Ishikawa (cell line): ENCODE results near the gene SCML2.

Source experiments
- CEBPB ChIP-seq: IDR thresholded peaks from 2 replicates; pipeline ENCODE4 v1.6.1; 2012
- CREB1 ChIP-seq: IDR thresholded peaks from 2 replicates; pipeline ENCODE4 v1.6.1; 2012; ENCODE audit warnings: low read depth
- EGR1 ChIP-seq: IDR thresholded peaks from 2 replicates; pipeline ENCODE4 v1.6.1; 2012
- EP300 ChIP-seq: IDR thresholded peaks from 2 replicates; pipeline ENCODE4 v1.6.1; 2012; ENCODE audit warnings: borderline replicate concordance
- FOXM1 ChIP-seq: IDR thresholded peaks from 2 replicates; pipeline ENCODE4 v1.6.1; 2012; ENCODE audit warnings: low read depth, borderline replicate concordance
- NFIC ChIP-seq: IDR thresholded peaks from 2 replicates; pipeline ENCODE4 v1.6.1; 2012
- RAD21 ChIP-seq: IDR thresholded peaks from 2 replicates; pipeline ENCODE4 v1.6.1; 2012; ENCODE audit warnings: low read depth
- REST ChIP-seq: IDR thresholded peaks from 2 replicates; pipeline ENCODE4 v1.6.1; 2012; ENCODE audit warnings: low read depth, mild to moderate bottlenecking
- TAF1 ChIP-seq: IDR thresholded peaks from 2 replicates; pipeline ENCODE4 v1.6.1; 2012; ENCODE audit warnings: low read depth, mild to moderate bottlenecking
- TCF12 ChIP-seq: IDR thresholded peaks from 2 replicates; pipeline ENCODE4 v1.6.1; 2012; ENCODE audit warnings: low read depth
- TEAD4 ChIP-seq: IDR thresholded peaks from 2 replicates; pipeline ENCODE4 v1.6.1; 2012
- USF1 ChIP-seq: IDR thresholded peaks from 2 replicates; pipeline ENCODE4 v1.6.1; 2012
- YY1 ChIP-seq: IDR thresholded peaks from 2 replicates; pipeline ENCODE4 v1.6.1; 2012; ENCODE audit warnings: low read depth
- ZBTB7A ChIP-seq: IDR thresholded peaks from 2 replicates; pipeline ENCODE4 v1.6.1; 2012; ENCODE audit warnings: low read depth
- TF ChIP-seq, protein P1 (sequence below): IDR thresholded peaks from 2 replicates; pipeline ENCODE4 v1.6.1; 2012

SCML2 gene

DNA sequence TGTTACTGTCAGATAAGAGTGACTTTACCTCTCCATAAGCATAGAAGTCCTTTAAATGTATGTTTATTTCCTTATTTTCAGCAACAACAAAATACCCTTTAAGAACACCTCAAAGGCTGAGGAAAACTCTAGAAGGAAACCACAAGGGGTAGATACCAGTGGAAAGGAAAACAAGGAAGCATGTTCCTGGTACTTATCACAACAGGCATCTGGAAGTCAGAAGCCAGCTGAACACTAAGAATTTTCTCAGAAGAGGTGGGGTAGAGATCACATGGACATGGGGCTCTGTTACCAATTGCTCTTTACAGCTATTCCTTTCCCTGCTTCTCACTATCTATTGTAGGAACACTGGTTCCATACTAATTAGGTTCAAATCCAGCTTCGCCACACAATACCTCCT, 82.3 kb downstream of the SCML2 start:
- TF ChIP-seq NFIC, result no peak

GRCh38 chrX:18271725-18272124, 82.8 kb downstream of the SCML2 start:
- TF ChIP-seq TEAD4, result no peak
- TF ChIP-seq EP300, result no peak
- TF ChIP-seq TAF1, result no peak
- TF ChIP-seq ZBTB7A, result no peak
- TF ChIP-seq, protein P1, sequence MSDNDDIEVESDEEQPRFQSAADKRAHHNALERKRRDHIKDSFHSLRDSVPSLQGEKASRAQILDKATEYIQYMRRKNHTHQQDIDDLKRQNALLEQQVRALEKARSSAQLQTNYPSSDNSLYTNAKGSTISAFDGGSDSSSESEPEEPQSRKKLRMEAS, result no peak
- TF ChIP-seq TCF12, result no peak
- TF ChIP-seq NFIC, result no peak
- no peak for TF ChIP-seq USF1
- TF ChIP-seq YY1, result no peak
- no peak for TF ChIP-seq FOXM1
- no peak for TF ChIP-seq REST
- no peak for TF ChIP-seq CEBPB
- TF ChIP-seq CREB1, result no peak
- TF ChIP-seq RAD21, result no peak
- no peak for TF ChIP-seq EGR1

GRCh38 chrX:18271309-18271708, 83.2 kb downstream of the SCML2 start:
- TF ChIP-seq, protein P1, result no peak
- no peak for TF ChIP-seq RAD21
- TF ChIP-seq EP300, result no peak
- TF ChIP-seq REST, result no peak
- no peak for TF ChIP-seq NFIC
- no peak for TF ChIP-seq USF1
- no peak for TF ChIP-seq EGR1
- TF ChIP-seq ZBTB7A, result no peak
- TF ChIP-seq TEAD4, result no peak
- TF ChIP-seq TAF1, result no peak
- TF ChIP-seq YY1, result no peak
- TF ChIP-seq CEBPB, result no peak
- no peak for TF ChIP-seq CREB1
- TF ChIP-seq FOXM1, result no peak
- TF ChIP-seq TCF12, result no peak

GRCh38 chrX:18255059-18255458, 99.4 kb downstream of the SCML2 start:
- TF ChIP-seq TAF1 (no peak), CEBPB (no peak), TCF12 (no peak), REST (no peak), ZBTB7A (no peak), RAD21 (no peak), USF1 (no peak), FOXM1 (no peak), CREB1 (no peak), NFIC (no peak), EGR1 (no peak), YY1 (no peak), TEAD4 (no peak)
- TF ChIP-seq, protein P1, result no peak
